Nucleus accumbens (tissue), 56 donors: ENCODE measurements around the gene AP5Z1.
A peak's percentile ranks its signal among the peaks of the same experiment; 100 is the strongest.

Source experiments
- DNase-seq, 56 donors: peaks; one replicate each; lab custom pipeline; 2025; lab: John Stamatoyannopoulos, UW

Gene AP5Z1

GRCh38 chr7:4775250-4775847, at the start of gene AP5Z1:
Gene AP5Z1 (plus strand): TSS chr7:4775623. CDS start chr7:4775716, 93 bp downstream.
- peak; percentile 53 to 98 (median 93) for DNase-seq

GRCh38 chr7:4725850-4726450, 49.5 kb upstream of the AP5Z1 start:
- DNase-seq = no peak

- no peak for DNase-seq
These were observed 48.9 kb upstream of the AP5Z1 start for GRCh38 chr7:4726566-4726965.

- peak in 6 of 56 donors; percentile 5 to 35 (median 26) for DNase-seq
These were observed 47.3 kb upstream of the AP5Z1 start for GRCh38 chr7:4727914-4728705.

GRCh38 chr7:4729266-4729665, 46.2 kb upstream of the AP5Z1 start:
- no peak for DNase-seq

GRCh38 chr7:4730276-4730675, 45.1 kb upstream of the AP5Z1 start:
- peak in 1 of 56 donors; percentile 12 for DNase-seq

GRCh38 chr7:4730971-4731370, 44.5 kb upstream of the AP5Z1 start:
- no peak for DNase-seq

GRCh38 chr7:4731803-4732202, 43.6 kb upstream of the AP5Z1 start:
- no peak for DNase-seq

- DNase-seq = no peak
These were observed 41.4 kb upstream of the AP5Z1 start for GRCh38 chr7:4733936-4734528.

- peak in 37 of 56 donors; percentile 9 to 78 (median 46) for DNase-seq
These were observed 40.7 kb upstream of the AP5Z1 start for GRCh38 chr7:4734587-4735345.

- DNase-seq = no peak
These were observed 38.1 kb upstream of the AP5Z1 start for GRCh38 chr7:4737300-4737699.

- peak in 27 of 56 donors; percentile 10 to 56 (median 27) for DNase-seq
These were observed 36.5 kb upstream of the AP5Z1 start for GRCh38 chr7:4738711-4739527.

GRCh38 chr7:4739528-4739992, 35.9 kb upstream of the AP5Z1 start:
- peak in 42 of 56 donors; percentile 16 to 61 (median 40) for DNase-seq

GRCh38 chr7:4740796-4741195, 34.6 kb upstream of the AP5Z1 start:
- DNase-seq = no peak

GRCh38 chr7:4742051-4742573, 33.3 kb upstream of the AP5Z1 start:
- DNase-seq = peak in 34 of 56 donors; percentile 9 to 77 (median 44)

GRCh38 chr7:4742852-4743251, 32.6 kb upstream of the AP5Z1 start:
- no peak for DNase-seq

GRCh38 chr7:4744391-4745264, 30.8 kb upstream of the AP5Z1 start:
- DNase-seq = peak in 55 of 56 donors; percentile 47 to 98 (median 88)
